IMR-90 (cell line): ENCODE results near the gene GRK5.

Experiments
- BHLHE40 ChIP-seq: fragments of 150-350 bp; IDR thresholded peaks from 2 replicates; pipeline ENCODE4 v1.6.1; 2016; ENCODE audit warnings: mild to moderate bottlenecking, low read depth, low read length
- CEBPB ChIP-seq: IDR thresholded peaks from 2 replicates; pipeline ENCODE4 v1.6.1; 2012; ENCODE audit warnings: low read depth, low read length, improper control_type of control experiment
- CHD1 ChIP-seq: IDR thresholded peaks from 2 replicates; pipeline ENCODE4 v1.6.1; 2012; ENCODE audit warnings: low read depth, low read length, improper control_type of control experiment
- MXI1 ChIP-seq: IDR thresholded peaks from 2 replicates; pipeline ENCODE4 v1.6.1; 2012; ENCODE audit warnings: low read depth, mild to moderate bottlenecking, low read length, moderate library complexity, borderline replicate concordance
- POLR2A ChIP-seq: IDR thresholded peaks from 2 replicates; pipeline ENCODE4 v1.6.1; 2012; ENCODE audit warnings: mild to moderate bottlenecking, low read depth, low read length
- RAD21 ChIP-seq: IDR thresholded peaks from 2 replicates; pipeline ENCODE4 v1.6.1; 2012; ENCODE audit warnings: low read length, improper control_type of control experiment
- RCOR1 ChIP-seq: IDR thresholded peaks from 2 replicates; pipeline ENCODE4 v1.6.1; 2012; ENCODE audit warnings: mild to moderate bottlenecking, low read length, improper control_type of control experiment; ENCODE audit not compliant: insufficient replicate concordance
- RFX5 ChIP-seq: IDR thresholded peaks from 2 replicates; pipeline ENCODE4 v1.8.0; 2012; ENCODE audit warnings: low read depth, mild to moderate bottlenecking, low read length, moderate library complexity
- SMC3 ChIP-seq: fragments of 150-350 bp; IDR thresholded peaks from 2 replicates; pipeline ENCODE4 v1.6.1; 2016; ENCODE audit warnings: low read depth, mild to moderate bottlenecking, antibody characterized with exemption, low read length, moderate library complexity
- USF2 ChIP-seq: fragments of 150-350 bp; IDR thresholded peaks from 2 replicates; pipeline ENCODE4 v1.6.1; 2017; ENCODE audit warnings: mild to moderate bottlenecking, antibody characterized with exemption, low read length, low read depth
- TF ChIP-seq, protein P1 (sequence below): conservative IDR thresholded peaks from 2 replicates; pipeline ENCODE4 v1.5.1; 2012; ENCODE audit warnings: mild to moderate bottlenecking, low read depth, low read length, improper control_type of control experiment

DNA sequence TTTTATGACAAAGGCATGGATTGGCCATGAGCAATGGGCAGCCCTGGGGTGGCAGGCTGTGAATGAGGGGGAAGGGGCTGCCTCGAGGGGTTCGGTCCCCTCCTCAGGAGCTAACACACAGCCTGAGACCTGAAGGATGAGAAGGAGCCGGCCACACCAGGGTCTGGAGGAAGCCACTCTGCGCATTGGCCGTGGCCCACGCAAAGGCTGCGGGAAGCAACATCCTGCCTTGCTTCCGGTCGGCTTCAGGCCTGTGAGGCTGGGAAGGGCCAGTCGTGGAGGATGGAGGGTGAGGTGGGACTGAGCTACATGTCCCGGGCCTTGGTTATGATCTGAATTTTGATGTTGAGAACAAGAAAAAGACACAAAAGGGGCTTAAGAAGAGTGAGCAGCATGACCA is 285.8 kb downstream of the GRK5 start:
- TF ChIP-seq POLR2A = no peak
- TF ChIP-seq RCOR1 = no peak
- TF ChIP-seq, protein P1, sequence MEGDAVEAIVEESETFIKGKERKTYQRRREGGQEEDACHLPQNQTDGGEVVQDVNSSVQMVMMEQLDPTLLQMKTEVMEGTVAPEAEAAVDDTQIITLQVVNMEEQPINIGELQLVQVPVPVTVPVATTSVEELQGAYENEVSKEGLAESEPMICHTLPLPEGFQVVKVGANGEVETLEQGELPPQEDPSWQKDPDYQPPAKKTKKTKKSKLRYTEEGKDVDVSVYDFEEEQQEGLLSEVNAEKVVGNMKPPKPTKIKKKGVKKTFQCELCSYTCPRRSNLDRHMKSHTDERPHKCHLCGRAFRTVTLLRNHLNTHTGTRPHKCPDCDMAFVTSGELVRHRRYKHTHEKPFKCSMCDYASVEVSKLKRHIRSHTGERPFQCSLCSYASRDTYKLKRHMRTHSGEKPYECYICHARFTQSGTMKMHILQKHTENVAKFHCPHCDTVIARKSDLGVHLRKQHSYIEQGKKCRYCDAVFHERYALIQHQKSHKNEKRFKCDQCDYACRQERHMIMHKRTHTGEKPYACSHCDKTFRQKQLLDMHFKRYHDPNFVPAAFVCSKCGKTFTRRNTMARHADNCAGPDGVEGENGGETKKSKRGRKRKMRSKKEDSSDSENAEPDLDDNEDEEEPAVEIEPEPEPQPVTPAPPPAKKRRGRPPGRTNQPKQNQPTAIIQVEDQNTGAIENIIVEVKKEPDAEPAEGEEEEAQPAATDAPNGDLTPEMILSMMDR = no peak
- TF ChIP-seq RAD21 = no peak
- no peak for TF ChIP-seq CEBPB
- no peak for TF ChIP-seq MXI1
- no peak for TF ChIP-seq USF2
- TF ChIP-seq SMC3 = no peak
- no peak for TF ChIP-seq BHLHE40
- TF ChIP-seq CHD1 = no peak
- no peak for TF ChIP-seq RFX5
